H1 (cell line): ENCODE measurements around the gene PDE2A. TPM values are rescaled to one million over a fixed set of nuclear protein-coding genes. Genes with fewer than 3 reads are reported as not detected.

Experiments used
- CTCF ChIA-PET: fragments of 300-600 bp; sonication (Branson Sonifier 250); formaldehyde crosslinking; loops from one replicate; lab custom pipeline; 2021; ENCODE audit not compliant: partially characterized antibody; lab: Charles Lee
- POLR2A ChIA-PET: fragments of 300-600 bp; sonication (Branson Sonifier 250); formaldehyde crosslinking; loops from one replicate; lab custom pipeline; 2021; ENCODE audit warnings: inconsistent platforms; ENCODE audit not compliant: partially characterized antibody; lab: Charles Lee
- DNase-seq, 2 experiments: peaks; one replicate each; pipeline versions ENCODE4 v3.0.0 to v3.0.0-alpha.2; 2010 to 2022; ENCODE audit warnings: low spot score in 2 of 2, low read depth in 1 of 2, mixed read lengths in 1 of 2
- FAIRE-seq: peaks from 2 replicates; lab custom pipeline; 2011; peaks lifted over from hg19 to GRCh38; lab: Jason Lieb, UNC
- H2AFZ ChIP-seq: 2 replicates; pipeline ENCODE4 v1.8.1; 2012; ENCODE audit warnings: low read length, inconsistent platforms
- H2AK5ac ChIP-seq: 2 replicates; pipeline ENCODE4 v1.6.1; 2013; ENCODE audit warnings: low read depth, low read length
- H2BK120ac ChIP-seq: replicated peaks from 2 replicates; pipeline ENCODE3; 2013; ENCODE audit warnings: low read depth, low read length, inconsistent platforms
- H2BK12ac ChIP-seq: 2 replicates; pipeline ENCODE4 v1.6.1; 2013; ENCODE audit warnings: low read depth, low read length
- H2BK15ac ChIP-seq: 2 replicates; pipeline ENCODE4 v1.6.1; 2013; ENCODE audit warnings: low read length
- H2BK20ac ChIP-seq: 2 replicates; pipeline ENCODE4 v1.6.1; 2013; ENCODE audit warnings: low read length
- H2BK5ac ChIP-seq: 2 replicates; pipeline ENCODE4 v1.6.1; 2013; ENCODE audit warnings: low read depth, low read length
- H3K14ac ChIP-seq: 2 replicates; pipeline ENCODE4 v1.6.1; 2013; ENCODE audit warnings: inconsistent platforms; ENCODE audit not compliant: insufficient read length
- H3K18ac ChIP-seq: 2 replicates; pipeline ENCODE4 v1.6.1; 2013; ENCODE audit warnings: low read length; ENCODE audit errors: extremely low read depth
- H3K23ac ChIP-seq: 2 replicates; pipeline ENCODE4 v1.6.1; 2013; ENCODE audit warnings: inconsistent platforms; ENCODE audit not compliant: insufficient read length
- H3K23me2 ChIP-seq: 2 replicates; pipeline ENCODE4 v1.6.1; 2013; ENCODE audit warnings: low read depth, low read length
- H3K27ac ChIP-seq: 2 replicates; pipeline ENCODE4 v1.6.1; 2011; ENCODE audit warnings: low read depth, low read length, inconsistent platforms
- H3K27me3 ChIP-seq, 4 experiments: replicated peaks in 1 of 4; 1 replicate in 1 of 4; 2 replicates in 3 of 4; pipeline versions ENCODE4 v1.6.1 to v1.8.1; 2011 to 2013; ENCODE audit warnings: low read length in 3 of 4, mild to moderate bottlenecking in 3 of 4, inconsistent platforms in 2 of 4, mixed read lengths in 2 of 4, moderate library complexity in 1 of 4; ENCODE audit not compliant: control insufficient read depth in 3 of 4, insufficient read depth in 3 of 4; ENCODE audit errors: extremely low read depth in 1 of 4
- H3K36me3 ChIP-seq, 4 experiments: 2 replicates each; pipeline versions ENCODE4 v1.6.1 to v1.8.1; 2011 to 2013; ENCODE audit warnings: mild to moderate bottlenecking in 4 of 4, low read length in 3 of 4, moderate library complexity in 2 of 4, control low read depth in 1 of 4, inconsistent platforms in 1 of 4; ENCODE audit not compliant: insufficient read depth in 4 of 4, control insufficient read depth in 2 of 4
- H3K4ac ChIP-seq: replicated peaks from 2 replicates; pipeline ENCODE3; 2013; ENCODE audit warnings: low read length, low read depth, mixed read lengths, inconsistent platforms; ENCODE audit not compliant: insufficient read length
- H3K4me1 ChIP-seq, 4 experiments: replicated peaks in 1 of 4; 1 replicate in 1 of 4; 2 replicates in 3 of 4; pipeline versions ENCODE4 v1.6.1 to v1.8.1; 2011 to 2013; ENCODE audit warnings: low read length in 3 of 4, inconsistent platforms in 2 of 4, mixed read lengths in 1 of 4; ENCODE audit not compliant: insufficient read depth in 4 of 4, control insufficient read depth in 3 of 4
- H3K4me2 ChIP-seq, 2 experiments: 2 replicates each; pipeline versions ENCODE4 v1.6.1 to v1.8.1; 2011 to 2013; ENCODE audit warnings: low read depth in 2 of 2, low read length in 2 of 2, control low read depth in 1 of 2, inconsistent platforms in 1 of 2, mild to moderate bottlenecking in 1 of 2; ENCODE audit not compliant: insufficient read depth in 1 of 2
- H3K4me3 ChIP-seq, 4 experiments: fragments of 200-600, 300-600 bp in 1 of 4; sonication (generic), shearing (Covaris generic), sonication (Bioruptor Twin) in 1 of 4; 2 replicates each; pipeline versions ENCODE4 v1.5.1 to v1.8.1; 2011 to 2016; ENCODE audit warnings: low read length in 4 of 4, low read depth in 3 of 4, control low read depth in 2 of 4, inconsistent platforms in 2 of 4, mild to moderate bottlenecking in 2 of 4, mixed read lengths in 1 of 4, moderate library complexity in 1 of 4; ENCODE audit not compliant: insufficient read depth in 2 of 4; ENCODE audit errors: extremely low read depth in 1 of 4
- H3K56ac ChIP-seq: replicated peaks from 2 replicates; pipeline ENCODE3; 2013; ENCODE audit warnings: low read depth, mild to moderate bottlenecking, mixed read lengths, low read length, inconsistent platforms; ENCODE audit not compliant: insufficient read length
- H3K79me1 ChIP-seq: 2 replicates; pipeline ENCODE4 v1.6.1; 2013; ENCODE audit warnings: low read depth, low read length, control low read depth
- H3K79me2 ChIP-seq, 2 experiments: 2 replicates each; pipeline versions ENCODE4 v1.6.1 to v1.8.1; 2012 to 2013; ENCODE audit warnings: low read length in 2 of 2, mild to moderate bottlenecking in 2 of 2, inconsistent platforms in 1 of 2; ENCODE audit not compliant: insufficient read depth in 2 of 2, control insufficient read depth in 1 of 2
- H3K9ac ChIP-seq, 4 experiments: replicated peaks in 1 of 4; 1 replicate in 1 of 4; 2 replicates in 3 of 4; pipeline versions ENCODE4 v1.6.1 to v1.8.1; 2011 to 2013; ENCODE audit warnings: low read depth in 3 of 4, low read length in 3 of 4, control low read depth in 2 of 4, mild to moderate bottlenecking in 2 of 4, moderate library complexity in 2 of 4, inconsistent platforms in 1 of 4; ENCODE audit errors: extremely low read depth in 1 of 4
- H3K9me3 ChIP-seq, 2 experiments: 2 replicates each; pipeline versions ENCODE4 v1.6.1 to v1.8.1; 2012 to 2013; ENCODE audit warnings: mild to moderate bottlenecking in 2 of 2, moderate library complexity in 2 of 2, control low read depth in 1 of 2, inconsistent platforms in 1 of 2, low read depth in 1 of 2, low read length in 1 of 2, mixed read lengths in 1 of 2; ENCODE audit not compliant: insufficient read depth in 2 of 2
- H4K20me1 ChIP-seq, 2 experiments: replicated peaks in 1 of 2; 2 replicates each; pipeline versions ENCODE3 to v1.8.1; 2011 to 2013; ENCODE audit warnings: inconsistent platforms in 2 of 2, low read length in 2 of 2, mild to moderate bottlenecking in 1 of 2; ENCODE audit not compliant: insufficient read depth in 2 of 2, control insufficient read depth in 1 of 2
- H4K5ac ChIP-seq: 2 replicates; pipeline ENCODE4 v1.6.1; 2013; ENCODE audit warnings: low read length, low read depth, mixed read lengths, inconsistent platforms; ENCODE audit not compliant: insufficient read length
- H4K8ac ChIP-seq: 2 replicates; pipeline ENCODE4 v1.8.0; 2013; ENCODE audit warnings: mild to moderate bottlenecking, moderate library complexity, low read length, inconsistent platforms; ENCODE audit not compliant: insufficient read depth; ENCODE audit errors: extremely low read depth
- H4K91ac ChIP-seq: replicated peaks from 2 replicates; pipeline ENCODE3; 2013; ENCODE audit warnings: low read length, mixed read lengths, inconsistent platforms; ENCODE audit not compliant: insufficient read length
- ASH2L ChIP-seq: fragments of 200-600, 300-600 bp; sonication (generic); IDR thresholded peaks from one replicate; pipeline ENCODE4 v1.7.1; 2017; ENCODE audit warnings: low read length
- BACH1 ChIP-seq: IDR thresholded peaks from 2 replicates; pipeline ENCODE4 v1.6.1; 2012; ENCODE audit warnings: low read length, improper control_type of control experiment
- BCL11A ChIP-seq, 2 experiments: IDR thresholded peaks; one replicate each; pipeline ENCODE4 v1.6.1; 2011; ENCODE audit warnings: low read depth in 2 of 2, low read length in 2 of 2, mild to moderate bottlenecking in 2 of 2
- BRCA1 ChIP-seq: IDR thresholded peaks from 2 replicates; pipeline ENCODE4 v1.6.1; 2012; ENCODE audit warnings: low read depth, low read length, improper control_type of control experiment
- CBX5 ChIP-seq: fragments of 300-800, 300-1000 bp; sonication (generic); IDR thresholded peaks from 2 replicates; pipeline ENCODE4 v1.7.1; 2016; ENCODE audit warnings: antibody characterized with exemption, low read length, low read depth
- CREB1 ChIP-seq: IDR thresholded peaks from 2 replicates; pipeline ENCODE4 v1.6.1; 2012; ENCODE audit warnings: inconsistent platforms
- HDAC2 ChIP-seq, 2 experiments: fragments of 300-600 bp in 1 of 2; sonication (generic) in 1 of 2; IDR thresholded peaks; 2 replicates each; pipeline ENCODE4 v1.6.1; 2011 to 2012; ENCODE audit warnings: low read depth in 2 of 2, low read length in 2 of 2, mild to moderate bottlenecking in 2 of 2, moderate library complexity in 2 of 2, borderline replicate concordance in 1 of 2, inconsistent platforms in 1 of 2
- JUND ChIP-seq: IDR thresholded peaks from 2 replicates; pipeline ENCODE4 v1.6.1; 2011; ENCODE audit warnings: mild to moderate bottlenecking, improper control_type of control experiment, low read length
- KDM1A ChIP-seq: fragments of 200-600, 300-600 bp; sonication (generic); IDR thresholded peaks from 2 replicates; pipeline ENCODE4 v1.7.1; 2016; ENCODE audit warnings: mild to moderate bottlenecking, low read length, borderline replicate concordance
- NANOG ChIP-seq: IDR thresholded peaks from 2 replicates; pipeline ENCODE4 v1.6.1; 2011; ENCODE audit warnings: low read length, low read depth, mild to moderate bottlenecking, inconsistent platforms; ENCODE audit not compliant: insufficient read depth, poor library complexity, severe bottlenecking
- SAP30 ChIP-seq: fragments of 300-600 bp; sonication (generic); IDR thresholded peaks from 2 replicates; pipeline ENCODE4 v1.7.1; 2012; ENCODE audit warnings: low read length, moderate library complexity, mild to moderate bottlenecking, inconsistent platforms; ENCODE audit not compliant: insufficient read depth, insufficient replicate concordance
- SRF ChIP-seq: IDR thresholded peaks from 2 replicates; pipeline ENCODE4 v1.6.1; 2011; ENCODE audit warnings: mild to moderate bottlenecking, low read depth, low read length, moderate library complexity
- TAF7 ChIP-seq: optimal IDR thresholded peaks from 2 replicates; pipeline ENCODE3; 2011; ENCODE audit warnings: low read depth, mild to moderate bottlenecking, inconsistent platforms, low read length, moderate library complexity, borderline replicate concordance
- ZNF274 ChIP-seq: IDR thresholded peaks from 2 replicates; pipeline ENCODE4 v1.7.0; 2012; ENCODE audit warnings: low read length, borderline replicate concordance; ENCODE audit errors: extremely low read depth
- WGBS, 2 experiments: shearing (Covaris generic) in 1 of 2; methylation state at CpG; one replicate each; pipeline versions ENCODE4 v1.1.6 to v1.1.7; 2013 to 2015; ENCODE audit warnings: low lambda C conversion rate in 2 of 2, mixed read lengths in 2 of 2, inconsistent platforms in 1 of 2, low coverage in 1 of 2, missing lambda C conversion rate in 1 of 2; ENCODE audit not compliant: insufficient replicate concordance in 2 of 2, insufficient coverage in 1 of 2, insufficient read length in 1 of 2; ENCODE audit errors: extremely low coverage in 1 of 2, missing lambda C conversion rate in 1 of 2; 5-methylcytosine and 5-hydroxymethylcytosine counted together
- polyA plus RNA-seq, 7 experiments: library from polyadenylated mRNA; depleted of rRNA in 3 of 7; stranded (reverse) in 5 of 7; unstranded in 2 of 7; fragments of >200 nt in 5 of 7; fragments of 200-250 nt in 2 of 7; gene quantifications; 1 replicate in 5 of 7; 2 replicates in 1 of 7; 4 replicates in 1 of 7; pipeline versions ENCODE4 v1.2.1 to v1.2.3, GENCODE V29; 2011 to 2013; ENCODE audit warnings: missing spikeins in 2 of 7, mixed read lengths in 2 of 7
- total RNA-seq: library from RNA; stranded (reverse); fragmentation: NEBNext Ultra II Directional; extraction: Animal tissue kit (Norgen Biotek cat#: 25700); gene quantifications from 2 replicates; pipeline ENCODE4 v1.2.1, GENCODE V29; 2021

Gene PDE2A
- total and polyA plus RNA-seq, 2 of the 8 experiments (the other 6 are each of a cell fraction or from before 2014, with no cell fraction given): 3.4 to 7.1 TPM

GRCh38 chr11:72615329-72615728 lies 58.9 kb downstream of the PDE2A start:
- Histone ChIP-seq H4K91ac (no peak overlapping the region), H3K4me2 (no peak overlapping the region), H3K4ac (no peak overlapping the region), H3K14ac (no peak overlapping the region), H2AK5ac (no peak overlapping the region), H3K79me1 (no peaks in the 10 kb centered on the region), H4K8ac (no peak overlapping the region; the same call in 1 of the 2 replicates), H3K23ac (no peak overlapping the region), H3K27me3 (no peaks in the 10 kb centered on the region; a peak in 1 of 7 replicates), H2BK20ac (no peak overlapping the region), H2BK15ac (no peak overlapping the region), H2AFZ (no peak overlapping the region), H3K9me3 (no peaks in the 10 kb centered on the region), H3K56ac (no peak overlapping the region), H3K4me3 (no peak overlapping the region), H2BK5ac (no peak overlapping the region), H3K27ac (no peak overlapping the region), H3K4me1 (peaks cover 0 to 5% (median 1%) of the 10 kb centered on the region in 4 experiments; a peak in 1 of 7 replicates), H3K9ac (no peak overlapping the region), H3K79me2 (no peaks in the 10 kb centered on the region), H3K23me2 (no peaks in the 10 kb centered on the region; the same call in 1 of the 2 replicates), H4K20me1 (no peaks in the 10 kb centered on the region), H2BK120ac (no peak overlapping the region), H3K36me3 (no peaks in the 10 kb centered on the region; a peak in 1 of 8 replicates), H2BK12ac (no peak overlapping the region), H3K18ac (no peak overlapping the region), H4K5ac (no peak overlapping the region)
- ChIA-PET CTCF (interaction anchor here (0.9 to 21.9 kb wide), 10 partner anchors 12 to 116 kb away, joined by 3 to 624 read pairs (median 8); no protein-coding TSS in a partner anchor), POLR2A (no interaction called here)
- WGBS, 2 experiments: 74% methylated on average over 3 of the region's 3 CpGs; no CpG with 5 or more reads in 1 of the 2 experiments
- FAIRE-seq (no peak), DNase-seq (no peak)
- no peak for TF ChIP-seq SRF
- no peak for TF ChIP-seq ASH2L
- TF ChIP-seq JUND: no peak
- no peak for TF ChIP-seq NANOG
- no peak for TF ChIP-seq TAF7
- TF ChIP-seq BCL11A (IDR thresholded peaks at IDR 0.05; ENCODE audit: low read depth in 2 of 2, low read length in 2 of 2): no peak
- TF ChIP-seq CBX5: no peak
- TF ChIP-seq BRCA1: no peak
- no peak for TF ChIP-seq ZNF274
- no peak for TF ChIP-seq HDAC2 (IDR thresholded peaks at IDR 0.05; ENCODE audit: borderline replicate concordance in 1 of 2, low read depth in 2 of 2, low read length in 2 of 2)
- no peak for TF ChIP-seq SAP30
- TF ChIP-seq KDM1A: no peak
- no peak for TF ChIP-seq BACH1
- TF ChIP-seq CREB1: no peak
